PC-3 (cell line): ENCODE results near the gene ANO4. TPM values are rescaled to one million over a fixed set of nuclear protein-coding genes. Genes with fewer than 3 reads are reported as not detected.

Experiments
- ATAC-seq: fragments of 200-7000 bp; cut with Tn5 transposase; 2 replicates; pipeline ENCODE4 v1.9.1; 2020; ENCODE audit warnings: mild to moderate bottlenecking, moderate library complexity
- BruUV-seq: library from RNA; stranded (reverse); fragments of 400-500 nt; replicated peaks from 2 replicates; lab custom pipeline; 2021; lab: Mats Ljungman, UMichigan
- CTCF ChIA-PET: fragments of 300-600 bp; sonication (Branson Sonifier 250); formaldehyde crosslinking; loops from one replicate; lab custom pipeline; 2022; ENCODE audit warnings: antibody characterized with exemption; lab: Charles Lee
- POLR2A ChIA-PET: fragments of 300-600 bp; sonication (Branson Sonifier 250); formaldehyde crosslinking; loops from one replicate; lab custom pipeline; 2022; ENCODE audit warnings: antibody characterized with exemption; ENCODE audit not compliant: unreplicated experiment; lab: Charles Lee
- DNase-seq: peaks from one replicate; pipeline ENCODE4 v3.0.0-alpha.2; 2015
- H2AFZ ChIP-seq: fragments of 300-600 bp; sonication (generic); 2 replicates; pipeline ENCODE4 v1.6.0; 2016; ENCODE audit warnings: antibody characterized with exemption, low read length
- H3F3A ChIP-seq: fragments of 300-600 bp; sonication (generic); one replicate; pipeline ENCODE4 v1.6.0; 2017; ENCODE audit warnings: antibody characterized with exemption, low read length, control low read depth, mild to moderate bottlenecking; ENCODE audit not compliant: unreplicated experiment
- H3K27ac ChIP-seq: fragments of 300-600 bp; sonication (generic); 2 replicates; pipeline ENCODE4 v1.5.1; 2016; ENCODE audit warnings: mild to moderate bottlenecking, low read length
- H3K27me3 ChIP-seq: fragments of 300-600 bp; sonication (generic); 2 replicates; pipeline ENCODE4 v1.6.1; 2016; ENCODE audit warnings: low read length, mixed read lengths
- H3K36me3 ChIP-seq: fragments of 300-600 bp; sonication (generic); 2 replicates; pipeline ENCODE4 v1.6.1; 2016; ENCODE audit warnings: low read depth, mixed run types, low read length, mixed read lengths
- H3K4me1 ChIP-seq: fragments of 300-600 bp; sonication (generic); 2 replicates; pipeline ENCODE4 v1.5.1; 2016; ENCODE audit warnings: low read length; ENCODE audit not compliant: insufficient read depth
- H3K4me2 ChIP-seq: fragments of 300-600 bp; sonication (generic); 2 replicates; pipeline ENCODE4 v1.6.0; 2016; ENCODE audit warnings: low read length
- H3K4me3 ChIP-seq: fragments of 300-600 bp; sonication (generic); 2 replicates; pipeline ENCODE4 v1.5.1; 2016; ENCODE audit warnings: mild to moderate bottlenecking, low read length, mixed read lengths
- H3K79me2 ChIP-seq: fragments of 300-600 bp; sonication (generic); 2 replicates; pipeline ENCODE4 v1.6.1; 2017; ENCODE audit warnings: low read length, mixed read lengths
- H3K9ac ChIP-seq: fragments of 300-600 bp; sonication (generic); 2 replicates; pipeline ENCODE4 v1.6.0; 2016; ENCODE audit warnings: mild to moderate bottlenecking, low read length
- H3K9me2 ChIP-seq: fragments of 300-600 bp; sonication (generic); replicated peaks from 2 replicates; pipeline ENCODE4 v1.6.1; 2016; ENCODE audit warnings: mixed run types, low read length, mixed read lengths
- H3K9me3 ChIP-seq: fragments of 300-600 bp; sonication (generic); 2 replicates; pipeline ENCODE4 v1.6.1; 2016; ENCODE audit warnings: low read length, mixed read lengths
- H4K20me1 ChIP-seq: fragments of 300-600 bp; sonication (generic); 2 replicates; pipeline ENCODE4 v1.6.1; 2016; ENCODE audit warnings: low read length, mixed read lengths
- EZH2 ChIP-seq: fragments of 300-600 bp; sonication (generic); IDR thresholded peaks from one replicate; pipeline ENCODE4 v1.6.1; 2017; ENCODE audit warnings: antibody characterized with exemption, mild to moderate bottlenecking, low read length; ENCODE audit not compliant: unreplicated experiment
- EZH2phosphoT487 ChIP-seq: fragments of 300-600 bp; sonication (generic); IDR thresholded peaks from 2 replicates; pipeline ENCODE4 v1.6.1; 2018; ENCODE audit warnings: mild to moderate bottlenecking, antibody characterized with exemption, low read length, borderline replicate concordance
- intact Hi-C: fragments of 100-400 bp; cut with micrococcal nuclease; formaldehyde crosslinking; loops from 2 replicates; pipeline ENCODE4 v1.9.0; 2023
- total RNA-seq: library from RNA; depleted of rRNA; stranded (reverse); fragments of >200 nt; gene quantifications from 2 replicates; pipeline ENCODE4 v1.2.3, GENCODE V29; 2014
- TF ChIP-seq, protein P1 (sequence below): fragments of 300-600 bp; sonication (generic); conservative IDR thresholded peaks from 2 replicates; pipeline ENCODE4 v1.5.1; 2017; ENCODE audit warnings: antibody characterized with exemption, low read depth, mild to moderate bottlenecking, low read length

The ANO4 gene
- total RNA-seq, 1 experiment from 2014 or later, result not detected

DNA sequence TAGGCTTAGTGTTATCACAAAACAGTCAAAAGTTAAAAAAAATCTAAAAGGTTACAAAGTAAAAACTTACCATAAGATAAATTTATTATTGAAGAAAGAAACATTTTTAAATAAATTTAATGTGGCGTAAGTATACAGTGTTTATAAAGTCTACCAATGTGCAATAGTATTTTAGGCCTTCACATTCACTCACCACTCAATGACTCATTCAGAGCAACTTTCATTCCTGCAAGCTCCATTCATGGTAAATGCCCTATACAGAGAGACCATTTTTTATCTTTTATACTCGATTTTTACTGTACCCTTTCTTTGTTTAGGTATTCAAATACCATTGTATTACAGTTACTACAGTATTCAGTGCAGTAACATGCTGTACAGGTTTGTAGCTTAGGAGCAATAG is 124.5 kb downstream of the ANO4 start:
- CTCF ChIA-PET, result no interaction called here
- POLR2A ChIA-PET, result no interaction called here
- intact Hi-C loops, result no loop called here

DNA sequence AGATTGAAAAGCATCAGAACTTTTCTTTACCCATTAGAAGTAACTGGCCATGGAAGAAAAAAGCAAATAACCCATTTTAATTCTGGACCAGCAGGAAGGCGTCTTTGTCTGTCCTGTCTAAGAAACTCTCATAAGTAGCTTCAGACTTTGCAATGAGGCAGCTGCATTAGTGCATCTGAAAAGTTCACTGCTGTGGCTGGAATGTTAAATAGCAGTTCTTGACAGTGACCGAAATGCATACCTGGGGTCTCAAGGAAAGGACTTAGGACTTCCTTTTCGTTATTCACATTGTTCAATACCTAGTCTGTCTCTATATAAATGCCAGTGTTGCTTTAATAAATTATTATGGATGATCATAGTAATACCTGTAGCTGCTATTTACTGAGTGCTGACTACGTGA is 125.9 kb downstream of the ANO4 start:
- no peaks in the 10 kb centered on the region for H3K9me3 ChIP-seq
- no TSS peak for BruUV-seq
- no peaks in the 10 kb centered on the region for H3K9me2 ChIP-seq
- CTCF ChIA-PET, result no interaction called here
- intact Hi-C loops, result no loop called here
- H3K79me2 ChIP-seq, result no peaks in the 10 kb centered on the region
- H3K27me3 ChIP-seq, result peaks cover 12% of the 10 kb centered on the region
- no peak overlapping the region for H3K4me3 ChIP-seq
- no peak overlapping the region for H3K27ac ChIP-seq
- no peak for TF ChIP-seq EZH2phosphoT487
- no peak for TF ChIP-seq EZH2
- TF ChIP-seq, protein P1, sequence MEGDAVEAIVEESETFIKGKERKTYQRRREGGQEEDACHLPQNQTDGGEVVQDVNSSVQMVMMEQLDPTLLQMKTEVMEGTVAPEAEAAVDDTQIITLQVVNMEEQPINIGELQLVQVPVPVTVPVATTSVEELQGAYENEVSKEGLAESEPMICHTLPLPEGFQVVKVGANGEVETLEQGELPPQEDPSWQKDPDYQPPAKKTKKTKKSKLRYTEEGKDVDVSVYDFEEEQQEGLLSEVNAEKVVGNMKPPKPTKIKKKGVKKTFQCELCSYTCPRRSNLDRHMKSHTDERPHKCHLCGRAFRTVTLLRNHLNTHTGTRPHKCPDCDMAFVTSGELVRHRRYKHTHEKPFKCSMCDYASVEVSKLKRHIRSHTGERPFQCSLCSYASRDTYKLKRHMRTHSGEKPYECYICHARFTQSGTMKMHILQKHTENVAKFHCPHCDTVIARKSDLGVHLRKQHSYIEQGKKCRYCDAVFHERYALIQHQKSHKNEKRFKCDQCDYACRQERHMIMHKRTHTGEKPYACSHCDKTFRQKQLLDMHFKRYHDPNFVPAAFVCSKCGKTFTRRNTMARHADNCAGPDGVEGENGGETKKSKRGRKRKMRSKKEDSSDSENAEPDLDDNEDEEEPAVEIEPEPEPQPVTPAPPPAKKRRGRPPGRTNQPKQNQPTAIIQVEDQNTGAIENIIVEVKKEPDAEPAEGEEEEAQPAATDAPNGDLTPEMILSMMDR, result no peak
- ATAC-seq (no peak), DNase-seq (no peak)
- no peaks in the 10 kb centered on the region for H3F3A ChIP-seq
- no peak overlapping the region for H3K9ac ChIP-seq
- H4K20me1 ChIP-seq, result no peaks in the 10 kb centered on the region
- no peaks in the 10 kb centered on the region for H3K4me1 ChIP-seq
- POLR2A ChIA-PET, result no interaction called here
- no peaks in the 10 kb centered on the region for H3K36me3 ChIP-seq
- no peak overlapping the region for H2AFZ ChIP-seq
- no peak overlapping the region for H3K4me2 ChIP-seq

More for the DNA sequence above, 124.5 kb downstream of the ANO4 start:
- H3K36me3 ChIP-seq, result no peaks in the 10 kb centered on the region
- no peaks in the 10 kb centered on the region for H3K9me3 ChIP-seq
- H4K20me1 ChIP-seq, result no peaks in the 10 kb centered on the region
- no peak for DNase-seq
- H3K4me3 ChIP-seq, result no peak overlapping the region
- H3F3A ChIP-seq, result no peaks in the 10 kb centered on the region
- no TSS peak for BruUV-seq
- no peaks in the 10 kb centered on the region for H3K79me2 ChIP-seq
- no peak overlapping the region for H3K4me2 ChIP-seq
- ATAC-seq, result no peak
- TF ChIP-seq, protein P1, result no peak
- no peak for TF ChIP-seq EZH2phosphoT487
- TF ChIP-seq EZH2, result no peak
- no peaks in the 10 kb centered on the region for H3K9me2 ChIP-seq
- H3K27ac ChIP-seq, result no peak overlapping the region
- peaks cover 12% of the 10 kb centered on the region for H3K27me3 ChIP-seq
- no peaks in the 10 kb centered on the region for H3K4me1 ChIP-seq
- no peak overlapping the region for H2AFZ ChIP-seq
- H3K9ac ChIP-seq, result no peak overlapping the region

GRCh38 chr12:100926669-100927248 is 132.2 kb downstream of the ANO4 start:
- Histone ChIP-seq H3K9ac (no peak overlapping the region), H3K9me3 (0 out of 2 replicates have a peak, but pooled peaks cover 4% of the 10 kb centered on the region), H3K4me3 (no peak overlapping the region), H4K20me1 (no peaks in the 10 kb centered on the region), H3K4me2 (no peak overlapping the region), H3K79me2 (no peaks in the 10 kb centered on the region), H3K9me2 (no peaks in the 10 kb centered on the region), H3K27me3 (peaks cover 8% of the 10 kb centered on the region; the same call in 1 of the 2 replicates), H2AFZ (no peak overlapping the region), H3K4me1 (peaks cover 7% of the 10 kb centered on the region; the same call in 1 of the 2 replicates), H3K36me3 (no peaks in the 10 kb centered on the region), H3K27ac (no peak overlapping the region), H3F3A (no peaks in the 10 kb centered on the region)
- ChIA-PET POLR2A (no interaction called here), CTCF (no interaction called here)
- TF ChIP-seq EZH2 (no peak), EZH2phosphoT487 (no peak)
- TF ChIP-seq, protein P1, result peak; percentile 48
- no peak for ATAC-seq
- no TSS peak for BruUV-seq
- peak; percentile 32 for DNase-seq
- intact Hi-C loops, result no loop called here
